Left lung (tissue), 10 donors: ENCODE results near the gene ICA1. TPM values are rescaled to one million over a fixed set of nuclear protein-coding genes. Genes with fewer than 3 reads are reported as not detected.

ENCODE experiments used
- ATAC-seq: fragments of 200-7000 bp; cut with Tn5 transposase; one replicate; pipeline ENCODE4 v1.9.1; 2020; ENCODE audit warnings: moderate library complexity
- DNase-seq, 4 donors: peaks; one replicate each; pipeline ENCODE4 v3.0.0-alpha.2; 2013 to 2020
- H3K27ac ChIP-seq, 2 donors: fragments of 200-600 bp; sonication (generic) in 1 of 2; one replicate each; pipeline versions ENCODE4 v1.5.0 to v1.8.0; 2020 to 2021
- H3K27me3 ChIP-seq, 2 donors: fragments of 200-600 bp; sonication (generic) in 1 of 2; one replicate each; pipeline versions ENCODE4 v1.5.0 to v1.8.0; 2020 to 2021
- H3K36me3 ChIP-seq, 2 donors: fragments of 200-600 bp; sonication (generic) in 1 of 2; one replicate each; pipeline versions ENCODE4 v1.5.0 to v1.8.0; 2020 to 2021
- H3K4me1 ChIP-seq, 2 donors: fragments of 200-600 bp; one replicate each; pipeline ENCODE4 v1.8.0; 2021
- H3K4me3 ChIP-seq, 2 donors: fragments of 200-600 bp; sonication (generic) in 1 of 2; one replicate each; pipeline versions ENCODE4 v1.5.0 to v1.8.0; 2020 to 2021; ENCODE audit warnings: mild to moderate bottlenecking in 1 of 2
- H3K9me3 ChIP-seq, 2 donors: fragments of 200-600 bp; sonication (generic) in 1 of 2; one replicate each; pipeline versions ENCODE4 v1.5.0 to v1.8.0; 2020 to 2021
- CTCF ChIP-seq, 2 donors: fragments of 200-600 bp; sonication (generic) in 1 of 2; IDR thresholded peaks; one replicate each; pipeline versions ENCODE4 v1.5.0 to v1.8.0; 2021; ENCODE audit warnings: antibody characterized with exemption in 2 of 2
- intact Hi-C, 2 donors: fragments of 100-400 bp; cut with DNase I; formaldehyde crosslinking; loops; one replicate each; pipeline versions ENCODE4 v1.11.2 to v1.14.2; 2022
- polyA plus RNA-seq, 6 donors: library from polyadenylated mRNA; unstranded; fragments of 120-200 nt; gene quantifications; one replicate each; pipeline ENCODE4 v1.2.1, GENCODE V29; 2013; ENCODE audit not compliant: insufficient read length in 6 of 6
- total RNA-seq, 2 donors: library from RNA; stranded (reverse); fragmentation: NEBNext Ultra II Directional; extraction: Animal tissue kit (Norgen Biotek cat#: 25700); gene quantifications; one replicate each; pipeline ENCODE4 v1.2.1, GENCODE V29; 2021
- donor health status: DM: no; HTN: yes; CAD: no.
- donor health status: DM: no; HTN: no; CAD: no.

ICA1 gene
- total and polyA plus RNA-seq, 8 donors, result 22.4 to 53.3 (median 40.5) TPM

- Histone ChIP-seq H3K36me3 (peaks cover 0 to 6% of the 10 kb centered on the region in 2 donors), H3K4me1 (no peaks in the 10 kb centered on the region), H3K4me3 (no peak overlapping the region), H3K9me3 (no peaks in the 10 kb centered on the region), H3K27ac (no peak overlapping the region), H3K27me3 (no peaks in the 10 kb centered on the region)
- ATAC-seq (no peak), DNase-seq (no peak)
- no peak for TF ChIP-seq CTCF (IDR thresholded peaks at IDR 0.05)
- intact Hi-C loops, result no loop called here
Observed at GRCh38 chr7:8226501-8226900, 35.5 kb downstream of the ICA1 start.

- no peaks in the 10 kb centered on the region for H3K27me3 ChIP-seq
- intact Hi-C loops, result no loop called here
- no peak overlapping the region for H3K4me3 ChIP-seq
- no peaks in the 10 kb centered on the region for H3K9me3 ChIP-seq
- ATAC-seq, result no peak
- no peak for TF ChIP-seq CTCF (IDR thresholded peaks at IDR 0.05)
- H3K27ac ChIP-seq, result no peak overlapping the region
- DNase-seq, result no peak
- peaks cover 0 to 18% of the 10 kb centered on the region in 2 donors for H3K36me3 ChIP-seq
- no peaks in the 10 kb centered on the region for H3K4me1 ChIP-seq
Observed at GRCh38 chr7:8221567-8221966, 40.4 kb downstream of the ICA1 start.

- intact Hi-C loops, result no loop called here
- Histone ChIP-seq H3K4me1 (no peaks in the 10 kb centered on the region), H3K36me3 (peaks cover 0 to 18% of the 10 kb centered on the region in 2 donors), H3K27me3 (no peaks in the 10 kb centered on the region), H3K27ac (no peak overlapping the region), H3K9me3 (no peaks in the 10 kb centered on the region), H3K4me3 (no peak overlapping the region)
- ATAC-seq, result no peak
- no peak for DNase-seq
- TF ChIP-seq CTCF (IDR thresholded peaks at IDR 0.05), result no peak
Observed at GRCh38 chr7:8221101-8221495, 40.9 kb downstream of the ICA1 start.

- Histone ChIP-seq H3K9me3 (no peaks in the 10 kb centered on the region), H3K4me3 (no peak overlapping the region), H3K4me1 (no peaks in the 10 kb centered on the region), H3K36me3 (peaks cover 0 to 18% of the 10 kb centered on the region in 2 donors), H3K27me3 (no peaks in the 10 kb centered on the region), H3K27ac (no peak overlapping the region)
- ATAC-seq (no peak), DNase-seq (no peak)
- intact Hi-C loops, result no loop called here
- TF ChIP-seq CTCF (IDR thresholded peaks at IDR 0.05), result no peak
Observed at GRCh38 chr7:8220376-8221100, 41.4 kb downstream of the ICA1 start.

- peak; percentile 90 for ATAC-seq
- TF ChIP-seq CTCF (IDR thresholded peaks at IDR 0.05), result peak; percentile 73 to 82
- no peak overlapping the region for H3K27ac ChIP-seq
- H3K4me1 ChIP-seq, result no peaks in the 10 kb centered on the region
- H3K9me3 ChIP-seq, result no peaks in the 10 kb centered on the region
- no peak overlapping the region for H3K4me3 ChIP-seq
- H3K27me3 ChIP-seq, result no peaks in the 10 kb centered on the region
- DNase-seq, result peak in 2 of 4 donors; percentile 60 to 76
- H3K36me3 ChIP-seq, result peaks cover 0 to 12% of the 10 kb centered on the region in 2 donors
- intact Hi-C loops, result loop anchor here in 1 of 2 donors (10.0 kb wide), 1 partner anchor 623 kb away; no protein-coding TSS in a partner anchor
Observed at GRCh38 chr7:8217200-8218068, 44.5 kb downstream of the ICA1 start.
